ENCODE measurements around the gene NEDD9. TPM values are rescaled to one million over a fixed set of nuclear protein-coding genes. Genes with fewer than 3 reads are reported as not detected.

The NEDD9 gene
- total RNA-seq, 1 experiment from 2014 or later = 4.4 TPM

GRCh38 chr6:11232770-11233626 lies 530 bp upstream of the NEDD9 start:
- Mint-ChIP-seq H3K27me3 (ENCODE audit: insufficient read depth, unreplicated experiment) (no peaks in the 10 kb centered on the region), H3K27ac (ENCODE audit: low read depth, unreplicated experiment) (peak overlapping the region; percentile 85), H3K4me1 (ENCODE audit: insufficient read depth, unreplicated experiment) (peaks cover 36% of the 10 kb centered on the region), H3K36me3 (ENCODE audit: insufficient read depth, unreplicated experiment) (no peaks in the 10 kb centered on the region), H3K4me3 (ENCODE audit: unreplicated experiment) (peak overlapping the region; percentile 73), H3K9me3 (ENCODE audit: unreplicated experiment) (no peaks in the 10 kb centered on the region)
- intact Hi-C loops (cut with micrococcal nuclease) = loop anchor here (1.0 to 5.0 kb wide), 6 partner anchors 26 to 263 kb away; partner anchors contain the start of gene SMIM13
- no peak for TF ChIP-seq CTCF (IDR thresholded peaks at IDR 0.05; ENCODE audit: unreplicated experiment)
- TSS peak; percentile 77 for BruUV-seq (replicated peaks)
- DNase-seq (ENCODE audit: unreplicated experiment) = no peak
- CTCF ChIA-PET = interaction anchor here (1.0 to 2.2 kb wide), 2 partner anchors 26 to 61 kb away, joined by 3 to 7 read pairs; no protein-coding TSS in a partner anchor
- POLR2A ChIA-PET = interaction anchor here (0.6 to 3.2 kb wide), 19 partner anchors 9 to 397 kb away, joined by 3 to 23 read pairs (median 4); no protein-coding TSS in a partner anchor

- BruUV-seq (replicated peaks) = no TSS peak
- Mint-ChIP-seq H3K4me3 (ENCODE audit: unreplicated experiment) (peak overlapping the region; percentile 73), H3K27ac (ENCODE audit: low read depth, unreplicated experiment) (peak overlapping the region; percentile 85), H3K36me3 (ENCODE audit: insufficient read depth, unreplicated experiment) (peaks cover under 1% of the 10 kb centered on the region), H3K9me3 (ENCODE audit: unreplicated experiment) (no peaks in the 10 kb centered on the region), H3K27me3 (ENCODE audit: insufficient read depth, unreplicated experiment) (no peaks in the 10 kb centered on the region), H3K4me1 (ENCODE audit: insufficient read depth, unreplicated experiment) (peaks cover 41% of the 10 kb centered on the region)
- intact Hi-C loops (cut with micrococcal nuclease) = loop anchor here (1.0 to 5.0 kb wide), 6 partner anchors 24 to 265 kb away; partner anchors contain the start of gene SMIM13
- no peak for DNase-seq (ENCODE audit: unreplicated experiment)
- CTCF ChIA-PET = interaction anchor here (0.6 to 2.3 kb wide), 6 partner anchors 9 to 265 kb away, joined by 3 to 7 read pairs (median 4); no protein-coding TSS in a partner anchor
- no peak for TF ChIP-seq CTCF (IDR thresholded peaks at IDR 0.05; ENCODE audit: unreplicated experiment)
- POLR2A ChIA-PET = interaction anchor here (0.5 to 3.2 kb wide), 14 partner anchors 9 to 189 kb away, joined by 3 to 23 read pairs (median 4); no protein-coding TSS in a partner anchor
These were observed 790 bp downstream of the NEDD9 start for GRCh38 chr6:11231564-11232192.

- DNase-seq (ENCODE audit: unreplicated experiment) = no peak
- Mint-ChIP-seq H3K4me1 (ENCODE audit: insufficient read depth, unreplicated experiment) (peaks cover 41% of the 10 kb centered on the region), H3K27me3 (ENCODE audit: insufficient read depth, unreplicated experiment) (no peaks in the 10 kb centered on the region), H3K4me3 (ENCODE audit: unreplicated experiment) (peak overlapping the region; percentile 73), H3K36me3 (ENCODE audit: insufficient read depth, unreplicated experiment) (peaks cover 6% of the 10 kb centered on the region), H3K9me3 (ENCODE audit: unreplicated experiment) (no peaks in the 10 kb centered on the region), H3K27ac (ENCODE audit: low read depth, unreplicated experiment) (peak overlapping the region; percentile 39)
- ChIA-PET POLR2A (interaction anchor here (0.6 to 3.2 kb wide), 7 partner anchors 9 to 178 kb away, joined by 3 to 11 read pairs (median 4); no protein-coding TSS in a partner anchor), CTCF (interaction anchor here (0.6 to 2.3 kb wide), 5 partner anchors 9 to 265 kb away, joined by 3 to 7 read pairs (median 5); no protein-coding TSS in a partner anchor)
- BruUV-seq (replicated peaks) = no TSS peak
- no peak for TF ChIP-seq CTCF (IDR thresholded peaks at IDR 0.05; ENCODE audit: unreplicated experiment)
- intact Hi-C loops (cut with micrococcal nuclease) = loop anchor here (5.0 kb wide), 1 partner anchor 139 kb away; the partner anchor contains the start of gene SMIM13
These were observed 1.4 kb downstream of the NEDD9 start for GRCh38 chr6:11231108-11231463.

Measured in MCF 10A (cell line).